Measurements from ENCODE around the gene SERGEF. TPM values are rescaled to one million over a fixed set of nuclear protein-coding genes. Genes with fewer than 3 reads are reported as not detected.

Gene SERGEF
- total and polyA plus RNA-seq, 4 donors: 12.0 to 17.9 (median 13.4) TPM

DNA sequence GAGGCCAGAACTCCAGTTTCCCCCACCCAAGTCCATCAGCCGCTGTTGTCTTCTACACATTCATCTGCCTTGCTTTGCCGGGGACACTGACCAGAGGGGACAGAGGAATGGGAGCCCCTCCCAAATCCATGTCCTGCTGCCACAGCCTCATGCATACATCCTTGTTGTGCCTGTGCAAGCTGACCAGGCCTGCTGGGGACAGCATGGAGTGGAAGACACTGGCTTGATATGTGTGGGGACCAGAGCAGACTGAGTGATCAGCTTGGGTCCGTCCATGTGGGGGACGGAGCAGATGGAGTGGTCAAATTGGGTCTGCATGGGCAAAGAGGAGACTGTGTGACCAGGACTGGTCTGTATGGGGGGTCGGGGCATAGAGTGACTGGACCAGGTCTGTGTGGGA is 234.5 kb downstream of the SERGEF start (continued):
- TF ChIP-seq, protein P1, sequence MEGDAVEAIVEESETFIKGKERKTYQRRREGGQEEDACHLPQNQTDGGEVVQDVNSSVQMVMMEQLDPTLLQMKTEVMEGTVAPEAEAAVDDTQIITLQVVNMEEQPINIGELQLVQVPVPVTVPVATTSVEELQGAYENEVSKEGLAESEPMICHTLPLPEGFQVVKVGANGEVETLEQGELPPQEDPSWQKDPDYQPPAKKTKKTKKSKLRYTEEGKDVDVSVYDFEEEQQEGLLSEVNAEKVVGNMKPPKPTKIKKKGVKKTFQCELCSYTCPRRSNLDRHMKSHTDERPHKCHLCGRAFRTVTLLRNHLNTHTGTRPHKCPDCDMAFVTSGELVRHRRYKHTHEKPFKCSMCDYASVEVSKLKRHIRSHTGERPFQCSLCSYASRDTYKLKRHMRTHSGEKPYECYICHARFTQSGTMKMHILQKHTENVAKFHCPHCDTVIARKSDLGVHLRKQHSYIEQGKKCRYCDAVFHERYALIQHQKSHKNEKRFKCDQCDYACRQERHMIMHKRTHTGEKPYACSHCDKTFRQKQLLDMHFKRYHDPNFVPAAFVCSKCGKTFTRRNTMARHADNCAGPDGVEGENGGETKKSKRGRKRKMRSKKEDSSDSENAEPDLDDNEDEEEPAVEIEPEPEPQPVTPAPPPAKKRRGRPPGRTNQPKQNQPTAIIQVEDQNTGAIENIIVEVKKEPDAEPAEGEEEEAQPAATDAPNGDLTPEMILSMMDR (IDR thresholded peaks at IDR 0.05; ENCODE audit: low read depth, low read length, missing input control): no peak
- TF ChIP-seq EGR1 (IDR thresholded peaks at IDR 0.05; ENCODE audit: low read depth in 2 of 2): no peak
- TF ChIP-seq JUND (IDR thresholded peaks at IDR 0.05): no peak

DNA sequence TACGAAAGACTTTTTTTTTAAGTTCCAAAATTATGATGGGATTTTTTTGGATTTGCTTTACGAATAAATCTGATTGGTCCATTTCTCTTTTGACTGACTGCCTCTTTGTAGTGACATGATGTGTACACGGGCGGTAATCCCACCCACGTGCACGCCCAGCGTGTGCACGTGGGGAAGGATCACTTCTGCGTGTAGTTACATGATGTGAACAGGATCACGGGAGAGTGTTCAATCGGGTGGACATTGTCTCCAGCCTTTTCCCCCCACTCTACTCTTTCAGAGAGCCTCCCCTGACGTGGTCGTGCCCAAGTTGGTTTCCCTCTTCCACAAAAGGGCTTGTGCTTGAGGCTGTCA is 235.1 kb downstream of the SERGEF start:
- H3K27ac ChIP-seq (ENCODE audit: low read depth in 1 of 2, low read length in 2 of 2): no peak overlapping the region
- TF ChIP-seq, protein P2, sequence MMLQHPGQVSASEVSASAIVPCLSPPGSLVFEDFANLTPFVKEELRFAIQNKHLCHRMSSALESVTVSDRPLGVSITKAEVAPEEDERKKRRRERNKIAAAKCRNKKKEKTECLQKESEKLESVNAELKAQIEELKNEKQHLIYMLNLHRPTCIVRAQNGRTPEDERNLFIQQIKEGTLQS (IDR thresholded peaks at IDR 0.05): no peak
- no peak for TF ChIP-seq GABPA (IDR thresholded peaks at IDR 0.05 in 1 of 2, conservative IDR thresholded peaks at IDR 0.05 in 1 of 2)
- no peak for TF ChIP-seq FOXA1 (IDR thresholded peaks at IDR 0.05)
- TF ChIP-seq FOXA2 (IDR thresholded peaks at IDR 0.05): no peak
- TF ChIP-seq, protein P3, sequence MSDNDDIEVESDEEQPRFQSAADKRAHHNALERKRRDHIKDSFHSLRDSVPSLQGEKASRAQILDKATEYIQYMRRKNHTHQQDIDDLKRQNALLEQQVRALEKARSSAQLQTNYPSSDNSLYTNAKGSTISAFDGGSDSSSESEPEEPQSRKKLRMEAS (IDR thresholded peaks at IDR 0.05): no peak
- TF ChIP-seq, protein P1 (IDR thresholded peaks at IDR 0.05; ENCODE audit: low read depth, low read length, missing input control): no peak
- no peak for TF ChIP-seq RXRA (IDR thresholded peaks at IDR 0.05)
- no peak for TF ChIP-seq JUND (IDR thresholded peaks at IDR 0.05)
- no peak for TF ChIP-seq HNF4G (IDR thresholded peaks at IDR 0.05)
- no peaks in the 10 kb centered on the region for H3K9me3 ChIP-seq (ENCODE audit: control insufficient read depth in 4 of 4, low read length in 3 of 4)
- no peak overlapping the region for H3K9ac ChIP-seq (ENCODE audit: low read depth in 1 of 2, low read length in 2 of 2)
- peaks cover 0 to 3% (median 0%) of the 10 kb centered on the region in 4 donors for H3K4me1 ChIP-seq (ENCODE audit: control insufficient read depth in 4 of 4, insufficient read depth in 4 of 4, low read length in 3 of 4)
- no peak overlapping the region for H3K4me3 ChIP-seq (ENCODE audit: low read depth in 1 of 3, low read length in 3 of 3)
- DNase-seq (ENCODE audit: low spot score): no peak
- 93% methylated on average over 13 of the region's 13 CpGs for WGBS
- no peaks in the 10 kb centered on the region for H3K27me3 ChIP-seq (ENCODE audit: control insufficient read depth in 4 of 4, insufficient read depth in 4 of 4, low read length in 3 of 4)
- no peaks in the 10 kb centered on the region for H3K36me3 ChIP-seq (ENCODE audit: control insufficient read depth in 4 of 4, insufficient read depth in 3 of 4, low read depth in 1 of 4, low read length in 3 of 4)

DNA sequence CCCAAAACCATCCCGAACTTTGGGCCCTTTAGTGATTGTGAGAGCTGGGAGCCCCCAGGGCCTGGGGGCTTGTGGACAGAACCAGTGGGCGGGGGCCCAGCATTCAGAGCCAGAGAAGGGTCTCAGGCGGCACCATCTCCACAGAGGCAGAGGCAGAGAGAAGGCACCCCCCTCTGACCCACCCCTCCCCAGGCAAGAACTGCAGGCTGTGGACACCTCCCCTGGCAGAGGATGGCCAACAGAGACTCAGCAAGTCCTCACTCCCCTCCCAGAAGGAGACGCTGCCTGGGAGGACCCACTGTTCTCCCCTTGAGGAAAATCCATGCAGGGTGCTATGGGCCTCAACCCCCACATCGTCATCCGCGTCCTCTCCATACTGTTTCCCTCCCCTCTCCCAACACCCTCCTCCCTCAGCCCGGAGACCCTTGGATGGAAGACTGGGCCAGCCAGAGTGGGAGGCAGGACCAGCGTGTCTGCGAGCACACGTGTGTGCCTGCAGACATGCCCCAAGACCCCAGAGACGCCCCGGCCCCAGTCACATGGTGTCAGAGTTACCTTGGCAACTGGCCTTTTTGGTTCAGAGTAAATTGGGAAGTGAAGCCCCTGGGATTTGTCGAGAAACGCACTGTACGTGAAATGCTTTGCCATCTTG is 235.6 kb downstream of the SERGEF start:
- H3K9ac ChIP-seq (ENCODE audit: low read depth in 1 of 2, low read length in 2 of 2): no peak overlapping the region
- H3K27ac ChIP-seq (ENCODE audit: low read depth in 1 of 2, low read length in 2 of 2): no peak overlapping the region
- no peak for TF ChIP-seq RXRA (IDR thresholded peaks at IDR 0.05)
- TF ChIP-seq, protein P1 (IDR thresholded peaks at IDR 0.05; ENCODE audit: low read depth, low read length, missing input control): no peak
- no peak for TF ChIP-seq NR2F2 (IDR thresholded peaks at IDR 0.05)
- no peak for TF ChIP-seq HNF4A (conservative IDR thresholded peaks at IDR 0.05)
- no peak for TF ChIP-seq JUND (IDR thresholded peaks at IDR 0.05)
- TF ChIP-seq RAD21 (IDR thresholded peaks at IDR 0.05): no peak
- no peak for TF ChIP-seq GABPA (IDR thresholded peaks at IDR 0.05 in 1 of 2, conservative IDR thresholded peaks at IDR 0.05 in 1 of 2)
- no peak for TF ChIP-seq FOXA2 (IDR thresholded peaks at IDR 0.05)
- no peak for TF ChIP-seq HNF4G (IDR thresholded peaks at IDR 0.05)
- no peaks in the 10 kb centered on the region for H3K36me3 ChIP-seq (ENCODE audit: control insufficient read depth in 4 of 4, insufficient read depth in 3 of 4, low read depth in 1 of 4, low read length in 3 of 4)
- DNase-seq (ENCODE audit: low spot score): no peak
- WGBS: 95% methylated on average over 16 of the region's 16 CpGs
- no peak overlapping the region for H3K4me3 ChIP-seq (ENCODE audit: low read depth in 1 of 3, low read length in 3 of 3)
- no peaks in the 10 kb centered on the region for H3K9me3 ChIP-seq (ENCODE audit: control insufficient read depth in 4 of 4, low read length in 3 of 4)
- H3K27me3 ChIP-seq (ENCODE audit: control insufficient read depth in 4 of 4, insufficient read depth in 4 of 4, low read length in 3 of 4): no peaks in the 10 kb centered on the region
- peaks cover 0 to 3% (median 0%) of the 10 kb centered on the region in 4 donors for H3K4me1 ChIP-seq (ENCODE audit: control insufficient read depth in 4 of 4, insufficient read depth in 4 of 4, low read length in 3 of 4)
